Endodermal cell (in vitro differentiated cells): ENCODE data around the gene CRTC1. TPM values are rescaled to one million over a fixed set of nuclear protein-coding genes. Genes with fewer than 3 reads are reported as not detected.
A peak's percentile ranks its signal among the peaks of the same experiment; 100 is the strongest.

Experiments
- DNase-seq: peaks from one replicate; pipeline ENCODE4 v3.0.0-alpha.2; 2017
- H3K27ac ChIP-seq: 2 replicates; pipeline ENCODE4 v1.5.1; 2013; ENCODE audit warnings: mild to moderate bottlenecking, low read depth, low read length, moderate library complexity
- H3K27me3 ChIP-seq: 2 replicates; pipeline ENCODE4 v1.6.1; 2013; ENCODE audit warnings: mild to moderate bottlenecking, low read length, moderate library complexity; ENCODE audit not compliant: insufficient read depth, control insufficient read depth, poor library complexity, severe bottlenecking
- H3K36me3 ChIP-seq: 2 replicates; pipeline ENCODE4 v1.7.0; 2013; ENCODE audit warnings: mild to moderate bottlenecking, low read length, moderate library complexity; ENCODE audit not compliant: control insufficient read depth, insufficient read depth
- H3K4me1 ChIP-seq: one replicate; pipeline ENCODE4 v1.7.0; 2013; ENCODE audit warnings: low read length; ENCODE audit not compliant: control insufficient read depth, insufficient read depth
- H3K4me3 ChIP-seq: 2 replicates; pipeline ENCODE4 v1.5.1; 2013; ENCODE audit warnings: mild to moderate bottlenecking, low read length, moderate library complexity
- H3K9ac ChIP-seq: 2 replicates; pipeline ENCODE4 v1.6.1; 2013; ENCODE audit warnings: mild to moderate bottlenecking, low read length, moderate library complexity; ENCODE audit not compliant: poor library complexity, severe bottlenecking; ENCODE audit errors: extremely low read depth
- H3K9me3 ChIP-seq: 2 replicates; pipeline ENCODE4 v1.6.1; 2013; ENCODE audit warnings: mild to moderate bottlenecking, low read length, moderate library complexity; ENCODE audit not compliant: control insufficient read depth
- H3K27ac Mint-ChIP-seq: 2 replicates; pipeline ENCODE4 v1.8.0; 2020; ENCODE audit warnings: mixed read lengths
- H3K27me3 Mint-ChIP-seq: 2 replicates; pipeline ENCODE4 v1.8.0; 2021; ENCODE audit warnings: mild to moderate bottlenecking, mixed read lengths; ENCODE audit not compliant: insufficient read depth
- H3K36me3 Mint-ChIP-seq: 2 replicates; pipeline ENCODE4 v1.8.0; 2020; ENCODE audit warnings: low read depth, mixed read lengths
- H3K4me1 Mint-ChIP-seq: 2 replicates; pipeline ENCODE4 v1.8.0; 2020; ENCODE audit warnings: mixed read lengths
- H3K4me3 Mint-ChIP-seq: 2 replicates; pipeline ENCODE4 v1.8.0; 2020; ENCODE audit warnings: mild to moderate bottlenecking, moderate library complexity, mixed read lengths
- H3K9me3 Mint-ChIP-seq: 2 replicates; pipeline ENCODE4 v1.8.0; 2020; ENCODE audit warnings: mild to moderate bottlenecking, mixed read lengths
- CTCF ChIP-seq: fragments of 200-600 bp; sonication (generic); conservative IDR thresholded peaks from 2 replicates; pipeline ENCODE4 v1.5.0; 2021; ENCODE audit warnings: antibody characterized with exemption, mild to moderate bottlenecking
- WGBS, 2 experiments: methylation state at CpG; one replicate each; pipeline versions ENCODE4 v1.1.5 to v1.1.7; 2013; ENCODE audit warnings: missing lambda C conversion rate in 2 of 2, mixed read lengths in 1 of 2; ENCODE audit not compliant: insufficient coverage in 1 of 2, insufficient read length in 1 of 2; 5-methylcytosine and 5-hydroxymethylcytosine counted together
- total RNA-seq, 2 donors: library from RNA; stranded (reverse); fragmentation: NEBNext Ultra II Directional in 1 of 2; extraction: Animal tissue kit (Norgen Biotek cat#: 25700) in 1 of 2; gene quantifications; 2 replicates in 1 of 2; 3 replicates in 1 of 2; pipeline ENCODE4 v1.2.1, GENCODE V29; 2021

CRTC1 gene
- total RNA-seq, 2 donors from 2014 or later = 26.6 to 29.7 TPM

DNA sequence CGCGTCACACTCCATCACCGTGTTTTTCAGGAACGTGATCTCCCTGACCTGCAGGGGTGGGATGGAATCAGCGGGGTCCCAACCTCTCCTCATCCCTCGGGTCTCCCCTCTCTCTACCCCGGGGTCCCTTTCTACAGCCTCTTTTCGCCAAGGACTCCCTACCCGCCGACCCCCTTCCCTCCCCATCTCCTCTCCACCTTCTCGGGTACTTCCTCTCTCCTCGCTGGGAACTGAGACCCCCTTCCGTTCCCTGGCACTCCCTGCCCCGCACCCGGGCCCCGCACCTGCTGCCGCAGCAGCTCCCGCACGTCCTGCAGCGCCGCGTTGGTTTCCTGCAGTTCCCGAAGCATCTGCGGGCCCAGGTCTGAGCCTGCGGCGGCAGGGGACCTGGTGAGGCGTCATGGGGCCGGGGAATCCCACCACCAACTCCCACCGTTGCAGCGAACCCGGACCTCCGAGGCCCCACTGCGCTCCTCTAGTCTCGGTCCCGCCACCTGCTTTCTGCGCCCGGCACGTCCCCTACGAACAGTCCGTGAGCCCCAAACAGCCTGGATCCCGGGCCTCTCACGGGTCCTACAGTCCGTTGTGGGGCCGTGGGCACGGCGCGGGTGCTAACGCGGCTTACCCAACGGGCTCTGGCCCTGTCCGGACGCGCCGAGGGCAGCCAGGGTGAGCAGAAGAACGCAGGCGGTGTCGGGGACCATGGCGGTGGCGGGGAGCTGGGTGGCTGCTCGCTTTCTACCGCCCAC lies 107.3 kb downstream of the CRTC1 start, which contains the start of gene COMP:
TSS of gene COMP (minus strand) at position 740 of the 749 bp plus-strand sequence. CDS start at position 704, 36 bp downstream.
- no peak within 1 kb of the TSS for H3K9ac ChIP-seq
- H3K27me3 ChIP-seq = peaks cover 100% of the 10 kb centered on the region
- Mint-ChIP-seq H3K4me1 (peaks cover 6% of the 10 kb centered on the region), H3K36me3 (no peaks in the 10 kb centered on the region), H3K27ac (no peak within 1 kb of the TSS), H3K27me3 (peaks cover 98% of the 10 kb centered on the region), H3K9me3 (peaks cover 4% of the 10 kb centered on the region), H3K4me3 (peak within 1 kb of the TSS; percentile 44)
- 9 to 11% methylated on average over 22 to 61 of the region's 61 CpGs for WGBS, 2 experiments
- H3K9me3 ChIP-seq = no peaks in the 10 kb centered on the region
- no peaks in the 10 kb centered on the region for H3K36me3 ChIP-seq
- H3K4me1 ChIP-seq = no peaks in the 10 kb centered on the region
- H3K4me3 ChIP-seq = no peak within 1 kb of the TSS
- H3K27ac ChIP-seq = no peak within 1 kb of the TSS
- peak; percentile 58 for DNase-seq
- TF ChIP-seq CTCF = no peak

DNA sequence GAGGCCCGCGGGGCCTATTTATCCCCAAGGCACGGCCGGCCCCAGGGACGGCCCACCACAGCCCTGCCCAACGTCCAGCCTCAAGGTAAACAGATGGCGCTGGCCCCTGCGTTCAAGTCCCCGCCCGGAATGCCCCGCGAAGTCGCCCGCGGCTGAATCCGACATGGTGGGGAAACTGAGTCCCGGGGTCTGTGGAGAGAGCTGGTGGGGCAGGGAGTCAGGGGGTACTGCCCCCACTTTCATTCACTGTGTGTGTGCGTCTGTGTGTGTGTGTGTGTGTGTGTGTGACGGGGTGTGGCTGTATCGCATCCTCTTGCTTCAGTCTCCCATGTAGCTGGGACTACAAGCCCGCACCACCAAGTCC lies 107.8 kb downstream of the CRTC1 start:
- Histone ChIP-seq H3K27me3 (peaks cover 100% of the 10 kb centered on the region), H3K9me3 (no peaks in the 10 kb centered on the region), H3K27ac (no peak overlapping the region), H3K36me3 (no peaks in the 10 kb centered on the region), H3K4me3 (no peak overlapping the region), H3K9ac (no peak overlapping the region), H3K4me1 (no peaks in the 10 kb centered on the region)
- Mint-ChIP-seq H3K9me3 (peaks cover 4% of the 10 kb centered on the region), H3K36me3 (no peaks in the 10 kb centered on the region), H3K27ac (no peak overlapping the region), H3K4me3 (no peak overlapping the region), H3K4me1 (peaks cover 6% of the 10 kb centered on the region), H3K27me3 (peaks cover 98% of the 10 kb centered on the region)
- WGBS, 2 experiments = 19 to 31% methylated on average over 5 to 18 of the region's 21 CpGs
- TF ChIP-seq CTCF = no peak
- no peak for DNase-seq

GRCh38 chr19:18792661-18793060 lies 109.2 kb downstream of the CRTC1 start:
- TF ChIP-seq CTCF = no peak

More at GRCh38 chr19:18792661-18793060, 109.2 kb downstream of the CRTC1 start:
- H3K36me3 Mint-ChIP-seq = no peaks in the 10 kb centered on the region
- Histone ChIP-seq H3K4me3 (no peak overlapping the region), H3K27me3 (peaks cover 100% of the 10 kb centered on the region), H3K27ac (no peak overlapping the region), H3K9ac (no peak overlapping the region), H3K36me3 (no peaks in the 10 kb centered on the region), H3K4me1 (no peaks in the 10 kb centered on the region), H3K9me3 (no peaks in the 10 kb centered on the region)
- 74 to 78% methylated on average over 3 of the region's 3 CpGs for WGBS, 2 experiments
- H3K27ac Mint-ChIP-seq = no peak overlapping the region
- peaks cover 98% of the 10 kb centered on the region for H3K27me3 Mint-ChIP-seq
- H3K9me3 Mint-ChIP-seq = peaks cover under 1% of the 10 kb centered on the region
- no peak overlapping the region for H3K4me3 Mint-ChIP-seq
- peaks cover 6% of the 10 kb centered on the region for H3K4me1 Mint-ChIP-seq
- no peak for DNase-seq
